CD4-positive, alpha-beta T cell treated with Interleukin-4 for 1 hour (primary cell): ENCODE data around the gene EIF2AK3.
"Not testable (repeated sequence)": the region's sequence is repeated elsewhere in the genome, so short reads cannot be mapped to it uniquely, and the experiment has no call there.

Experiments
- DNase-seq, 2 donors: peaks; one replicate each; pipeline ENCODE4 v3.0.0-alpha.2; 2020 to 2022

The EIF2AK3 gene

DNA sequence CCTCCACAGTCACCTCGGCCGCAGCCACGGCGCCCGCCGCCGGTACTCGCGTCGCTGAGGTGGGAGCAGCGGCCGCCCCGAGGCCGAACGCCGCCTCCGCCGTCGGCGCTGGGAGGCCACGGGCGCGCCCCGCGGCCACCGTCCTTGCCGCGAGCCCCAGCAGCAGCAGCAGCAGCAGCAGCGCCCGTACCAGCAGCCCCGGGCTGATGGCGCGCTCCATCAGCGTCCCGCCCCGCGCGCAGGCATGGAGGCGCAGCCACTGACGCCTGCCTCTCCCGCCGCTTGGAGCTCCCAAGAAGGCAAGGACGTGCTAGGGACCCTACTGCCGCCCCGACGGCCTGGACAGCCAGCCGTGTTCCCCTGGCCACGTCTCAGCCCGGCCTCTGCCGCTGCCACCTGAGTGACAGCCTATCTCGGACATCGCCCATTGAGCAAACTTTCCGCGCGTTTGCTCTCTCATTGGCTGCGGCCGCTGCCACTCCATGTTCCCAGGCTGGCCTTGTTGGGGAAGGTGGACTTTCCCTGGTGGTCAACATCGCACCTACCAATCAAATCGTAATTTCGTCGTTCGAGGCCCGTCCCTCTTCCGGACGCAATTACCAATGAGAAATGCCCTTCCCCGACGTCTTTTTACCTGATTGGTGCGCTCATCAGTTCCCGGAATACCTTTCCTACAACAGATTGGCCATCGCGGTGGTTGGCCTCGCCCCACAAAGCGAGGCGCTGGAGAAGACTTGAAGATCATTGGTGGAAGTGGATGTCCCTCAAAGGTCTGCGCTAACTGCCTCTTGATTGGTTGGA is at the start of gene EIF2AK3:
TSS of gene EIF2AK3 (minus strand) at position 410 of the 801 bp plus-strand sequence. CDS start at position 220, 190 bp downstream.
- DNase-seq = peak; percentile 99

- no peak for DNase-seq
Observed at GRCh38 chr2:88673363-88673762, 46.1 kb upstream of the EIF2AK3 start.

DNA sequence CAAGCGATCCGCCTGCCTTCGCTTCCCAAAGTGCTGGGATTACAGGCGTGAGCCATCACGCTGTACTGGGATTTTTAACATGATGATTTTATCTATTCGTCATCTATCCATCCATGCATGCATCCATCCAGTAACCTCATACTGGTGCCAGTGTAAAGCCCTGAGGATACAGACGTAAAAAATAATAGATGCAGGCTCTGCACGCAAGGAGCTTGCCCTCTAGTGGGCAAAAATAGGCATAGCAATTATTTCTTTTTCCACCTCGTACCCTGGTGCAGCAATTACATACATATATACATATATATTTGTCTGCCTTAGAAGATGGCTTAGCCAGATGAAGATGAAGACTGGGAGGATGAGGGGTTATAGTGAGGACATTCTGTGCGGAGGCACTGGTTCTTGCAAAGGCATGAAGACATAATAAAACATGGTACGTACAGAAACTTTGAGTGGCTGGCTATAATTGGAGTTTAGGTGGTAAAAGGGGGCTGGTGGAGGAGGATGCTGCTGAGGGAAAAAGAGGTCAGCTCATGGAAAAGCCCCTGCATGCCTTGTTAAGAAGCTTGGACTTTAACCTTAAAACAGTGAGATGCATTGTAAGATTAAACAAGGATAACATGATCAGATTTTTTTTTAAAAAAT is 44.6 kb upstream of the EIF2AK3 start:
- peak; percentile 21 to 61 for DNase-seq

GRCh38 chr2:88669482-88670214 is 42.4 kb upstream of the EIF2AK3 start:
- peak; percentile 45 to 52 for DNase-seq

GRCh38 chr2:88668862-88669261 is 41.6 kb upstream of the EIF2AK3 start:
- DNase-seq = no peak

- DNase-seq = no peak
Observed at GRCh38 chr2:88667219-88667618, 40.0 kb upstream of the EIF2AK3 start.

DNA sequence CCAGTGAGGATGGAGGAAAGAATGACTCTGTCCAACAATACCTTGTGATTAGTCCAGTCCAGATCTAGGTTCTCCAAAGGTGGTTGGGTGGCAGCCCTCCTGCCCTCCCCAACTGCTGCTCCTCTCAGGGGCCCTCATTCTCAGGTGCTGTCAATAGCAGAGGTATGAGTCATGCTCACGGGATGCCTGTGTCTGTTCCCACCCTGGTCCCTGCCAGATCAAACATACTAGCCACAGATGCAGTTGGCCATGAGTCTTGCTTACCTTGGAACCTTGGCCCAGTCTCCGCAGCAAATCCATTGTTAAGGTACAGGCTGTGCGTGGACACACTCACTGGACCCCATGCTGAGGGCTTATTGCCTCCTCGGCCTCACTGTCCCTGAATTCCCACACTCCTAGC is 39.3 kb upstream of the EIF2AK3 start:
- DNase-seq = no peak

DNA sequence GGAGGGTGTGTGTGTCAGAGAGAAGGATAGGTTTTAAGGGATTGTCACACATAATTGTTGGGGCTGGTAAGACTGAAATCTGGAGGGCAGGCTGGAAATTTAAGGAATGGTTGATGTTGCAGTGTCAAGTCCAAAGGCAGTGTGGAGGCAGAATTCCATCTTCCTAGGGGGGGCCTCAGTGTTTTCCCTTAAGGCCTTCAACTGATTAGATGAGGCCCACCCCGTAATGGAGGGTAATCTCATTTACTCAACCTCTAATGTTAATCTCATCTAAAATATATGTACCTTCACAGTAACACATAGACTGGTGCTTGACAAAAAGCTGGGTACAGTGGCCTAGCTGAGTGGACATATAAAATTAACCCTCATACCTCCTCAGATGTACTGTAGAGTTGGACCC is 33.4 kb upstream of the EIF2AK3 start:
- DNase-seq = no peak

DNA sequence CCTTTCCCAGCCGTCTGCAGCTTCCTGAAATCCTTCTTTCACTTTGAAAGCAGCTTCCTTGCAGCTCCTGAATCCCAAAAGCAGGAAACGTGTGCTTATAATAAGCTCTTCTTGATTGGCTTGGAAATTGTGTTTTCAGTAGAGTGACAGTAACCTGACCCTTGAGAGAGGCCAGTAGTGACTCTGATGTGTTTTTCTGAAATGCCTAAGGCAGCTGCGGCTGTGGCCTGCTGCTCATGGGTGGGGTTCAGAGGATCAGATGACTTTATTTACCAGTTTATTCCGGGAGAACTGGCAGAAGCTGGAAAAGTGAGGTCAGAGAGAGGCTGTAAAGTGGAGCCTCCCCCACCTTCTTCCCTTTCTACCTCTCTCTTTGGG is 32.3 kb upstream of the EIF2AK3 start:
- DNase-seq = no peak

DNA sequence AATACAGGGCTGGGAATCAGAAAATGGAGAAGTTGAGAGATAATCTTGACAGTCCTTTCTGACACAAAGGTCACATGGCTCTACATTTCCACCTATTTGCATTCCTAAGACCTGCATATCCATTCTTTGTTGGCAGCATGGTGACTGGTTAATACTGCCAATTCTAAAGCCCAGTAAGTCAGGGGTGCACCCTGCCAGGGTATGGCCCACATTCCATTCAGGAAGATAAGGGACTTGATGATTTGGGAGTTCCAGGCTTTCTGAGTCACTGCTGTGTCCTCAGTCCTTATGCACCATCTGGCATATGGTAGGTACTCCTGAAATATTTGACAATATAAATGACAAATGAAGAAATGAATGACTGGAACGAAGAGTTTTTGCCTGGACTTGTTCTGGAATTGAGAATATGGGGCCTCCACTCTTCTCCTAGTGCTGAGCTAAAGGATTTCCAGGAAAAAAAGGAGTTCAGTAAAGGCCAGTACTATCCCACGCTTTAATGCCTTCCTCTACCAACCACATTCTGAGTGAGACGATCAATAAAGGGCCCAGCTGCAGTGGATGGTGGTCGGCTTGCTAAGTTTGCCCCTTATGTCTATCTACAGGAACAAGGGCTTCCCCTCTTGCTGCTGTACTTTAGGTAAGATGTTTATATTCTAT is 31.7 kb upstream of the EIF2AK3 start:
- no peak for DNase-seq

GRCh38 chr2:88658326-88658725 is 31.1 kb upstream of the EIF2AK3 start:
- no peak for DNase-seq

GRCh38 chr2:88657131-88657530 is 29.9 kb upstream of the EIF2AK3 start:
- no peak for DNase-seq

GRCh38 chr2:88656690-88657089 is 29.4 kb upstream of the EIF2AK3 start:
- no peak for DNase-seq

GRCh38 chr2:88654714-88655113 is 27.4 kb upstream of the EIF2AK3 start:
- DNase-seq = no peak

DNA sequence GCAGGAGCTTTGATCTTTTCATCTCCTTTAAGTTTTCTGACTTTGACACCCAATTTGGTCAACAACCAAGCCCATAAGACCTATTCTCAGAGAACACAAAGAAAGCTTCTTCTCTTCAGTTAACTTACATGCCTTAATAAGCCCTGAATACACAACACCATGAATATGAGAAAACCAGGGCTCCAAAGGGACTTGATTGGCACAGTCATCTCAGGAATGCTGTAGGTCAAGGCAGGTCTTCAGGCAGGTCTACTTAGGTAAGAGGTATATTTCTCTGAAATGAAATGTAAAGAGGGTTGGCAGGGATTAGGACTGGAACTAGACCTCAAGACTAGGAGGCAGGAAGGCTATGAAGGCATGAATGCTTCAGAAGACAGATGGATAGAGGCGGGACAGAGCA is 24.4 kb upstream of the EIF2AK3 start:
- DNase-seq = no peak

GRCh38 chr2:88645291-88645882 is 18.1 kb upstream of the EIF2AK3 start:
- DNase-seq = not testable (repeated sequence)

- DNase-seq = no peak
Observed at GRCh38 chr2:88642278-88642677, 15.0 kb upstream of the EIF2AK3 start.

- no peak for DNase-seq
Observed at GRCh38 chr2:88641330-88641729, 14.1 kb upstream of the EIF2AK3 start.

- DNase-seq = no peak
Observed at GRCh38 chr2:88639865-88640264, 12.6 kb upstream of the EIF2AK3 start.

DNA sequence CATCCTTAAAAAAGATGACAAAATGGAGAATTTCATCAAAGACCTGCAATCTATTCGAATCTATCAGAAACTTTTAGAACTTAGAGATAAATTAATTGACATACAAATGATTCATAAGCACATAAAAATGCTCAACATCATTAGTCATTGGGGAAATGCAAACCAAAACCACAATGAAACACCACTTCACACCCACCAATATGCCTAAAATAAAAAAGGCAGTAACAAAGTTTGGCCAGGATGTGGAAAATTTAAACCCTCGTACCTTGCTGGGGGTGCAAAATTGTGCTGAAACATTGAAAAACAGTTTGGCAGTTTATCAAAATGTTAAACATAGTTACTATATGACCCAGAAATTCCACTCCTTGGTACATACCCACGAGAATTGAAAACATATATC is 11.5 kb upstream of the EIF2AK3 start:
- peak in 1 of 2 donors; percentile 33 for DNase-seq

DNA sequence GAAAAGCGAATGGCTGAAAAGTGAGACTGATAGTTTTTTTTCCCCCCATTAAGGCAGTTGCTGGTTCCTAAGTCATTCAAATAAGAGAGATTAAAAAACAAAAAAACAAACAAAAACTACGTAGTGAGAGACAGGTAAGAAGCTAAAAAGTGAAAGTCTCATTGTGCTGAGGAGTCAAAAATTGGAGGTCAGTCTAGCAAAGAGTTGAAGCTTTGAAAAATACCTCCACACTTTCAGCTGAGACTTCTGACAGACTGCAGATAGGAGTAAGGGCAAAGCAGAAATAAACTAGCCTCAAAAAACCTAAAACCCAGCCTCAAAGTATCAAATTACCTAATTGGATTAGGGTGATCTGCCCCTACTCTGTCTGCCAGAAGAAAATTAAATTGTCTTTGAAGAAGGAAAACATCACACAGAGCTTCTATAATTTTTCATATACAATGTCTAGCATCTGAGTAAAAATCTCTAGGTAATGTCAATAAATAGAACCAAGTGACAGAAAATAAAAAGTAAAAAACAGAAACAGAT is 10.9 kb upstream of the EIF2AK3 start:
- DNase-seq = no peak

DNA sequence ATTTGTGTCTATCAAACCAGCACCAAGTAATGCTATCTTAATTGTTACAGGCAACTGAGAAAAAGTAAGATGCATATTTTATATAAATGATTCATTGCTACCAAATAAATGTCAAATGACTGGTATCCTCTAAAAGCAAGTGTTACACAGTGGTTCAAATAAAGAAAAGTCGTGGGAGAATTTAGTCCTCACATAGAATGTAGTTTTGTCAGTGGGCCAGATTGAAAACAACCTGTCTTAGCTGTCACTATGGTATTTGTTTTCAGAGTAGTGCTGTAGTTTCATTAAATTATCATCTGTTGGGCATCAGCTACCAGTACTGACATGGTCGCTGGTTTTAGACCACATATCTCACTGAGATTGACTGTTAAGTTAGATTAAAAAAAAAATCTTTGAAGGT is 10.2 kb upstream of the EIF2AK3 start:
- no peak for DNase-seq

- DNase-seq = no peak
Observed at GRCh38 chr2:88636026-88636425, 8.8 kb upstream of the EIF2AK3 start.
